Panc1 (cell line): ENCODE measurements around the gene ADK. TPM values are rescaled to one million over a fixed set of nuclear protein-coding genes. Genes with fewer than 3 reads are reported as not detected.

Experiments used
- ATAC-seq: fragments of 200-7000 bp; cut with Tn5 transposase; 2 replicates; pipeline ENCODE4 v1.9.1; 2020; ENCODE audit warnings: mild to moderate bottlenecking, moderate library complexity
- BruUV-seq: library from RNA; stranded (reverse); fragments of 400-500 nt; replicated peaks from 2 replicates; lab custom pipeline; 2021; lab: Mats Ljungman, UMichigan
- CTCF ChIA-PET: fragments of 300-600 bp; sonication (Branson Sonifier 250); formaldehyde crosslinking; loops from one replicate; lab custom pipeline; 2022; ENCODE audit warnings: antibody characterized with exemption; lab: Charles Lee
- POLR2A ChIA-PET: fragments of 300-600 bp; sonication (Branson Sonifier 250); formaldehyde crosslinking; loops from one replicate; lab custom pipeline; 2022; ENCODE audit warnings: antibody characterized with exemption; lab: Charles Lee
- DNase-seq: peaks from one replicate; pipeline ENCODE4 v3.0.0-alpha.2; 2010; ENCODE audit warnings: low read depth, low spot score
- H3K27ac ChIP-seq: 2 replicates; pipeline ENCODE4 v1.5.1; 2011; ENCODE audit warnings: mild to moderate bottlenecking, low read length, inconsistent platforms
- H3K27me3 ChIP-seq: fragments of 200-500 bp; sonication (Bioruptor generic); 2 replicates; pipeline ENCODE4 v1.6.0; 2014; ENCODE audit warnings: low read length, inconsistent platforms; ENCODE audit not compliant: control insufficient read depth, insufficient read depth
- H3K36me3 ChIP-seq: fragments of 200-500 bp; sonication (Bioruptor generic); 2 replicates; pipeline ENCODE4 v1.5.1; 2014; ENCODE audit warnings: inconsistent platforms, mild to moderate bottlenecking, low read length, moderate library complexity; ENCODE audit not compliant: control insufficient read depth, insufficient read depth
- H3K4me1 ChIP-seq: 2 replicates; pipeline ENCODE4 v1.5.1; 2011; ENCODE audit warnings: inconsistent platforms, mild to moderate bottlenecking, low read length, moderate library complexity; ENCODE audit not compliant: control insufficient read depth, insufficient read depth
- H3K4me3 ChIP-seq, 2 experiments: 2 replicates each; pipeline ENCODE4 v1.5.1; 2011 to 2012; ENCODE audit warnings: low read depth in 2 of 2, low read length in 2 of 2, mild to moderate bottlenecking in 2 of 2, inconsistent platforms in 1 of 2, moderate library complexity in 1 of 2
- H3K9me3 ChIP-seq: fragments of 200-500 bp; sonication (Bioruptor generic); 2 replicates; pipeline ENCODE4 v1.5.1; 2014; ENCODE audit warnings: low read depth, mild to moderate bottlenecking, inconsistent platforms, low read length, moderate library complexity; ENCODE audit not compliant: control insufficient read depth, insufficient read depth
- POLR2AphosphoS5 ChIP-seq: IDR thresholded peaks from 2 replicates; pipeline ENCODE4 v1.6.1; 2012; ENCODE audit warnings: mild to moderate bottlenecking, low read depth, low read length, moderate library complexity
- SIN3A ChIP-seq: IDR thresholded peaks from 2 replicates; pipeline ENCODE4 v1.6.1; 2012; ENCODE audit warnings: low read depth, mild to moderate bottlenecking, low read length, moderate library complexity, borderline replicate concordance; ENCODE audit not compliant: insufficient read depth
- TCF7L2 ChIP-seq: IDR thresholded peaks from 2 replicates; pipeline ENCODE4 v1.6.1; 2011; ENCODE audit warnings: mild to moderate bottlenecking, low read depth, low read length, inconsistent platforms
- in situ Hi-C: cut with HindIII; loops from 2 replicates; pipeline ENCODE4 v1.10.0; 2016; ENCODE audit warnings: low sequenced_read_pairs, low pct_unique_long_range_greater_than_20kb
- intact Hi-C: fragments of 100-400 bp; cut with micrococcal nuclease; formaldehyde crosslinking; loops from one replicate; pipeline ENCODE4 v1.10.0; 2022; ENCODE audit not compliant: unreplicated experiment
- total RNA-seq: library from RNA; stranded (reverse); gene quantifications from one replicate; pipeline ENCODE4 v1.2.1, GENCODE V29; 2021; ENCODE audit not compliant: unreplicated experiment
- TF ChIP-seq, protein P1 (sequence below), 2 experiments: IDR thresholded peaks; 2 replicates each; pipeline ENCODE4 v1.6.1; 2011 to 2012; ENCODE audit warnings: low read depth in 2 of 2, control low read depth in 1 of 2, low read length in 1 of 2, mild to moderate bottlenecking in 1 of 2, moderate library complexity in 1 of 2; ENCODE audit not compliant: insufficient read depth in 1 of 2
- TF ChIP-seq, protein P2 (sequence below): fragments of 450-650 bp; IDR thresholded peaks from 2 replicates; pipeline ENCODE4 v1.5.1; 2017; ENCODE audit warnings: mild to moderate bottlenecking

Gene ADK
- total RNA-seq, 1 experiment from 2014 or later = 64.5 TPM

DNA sequence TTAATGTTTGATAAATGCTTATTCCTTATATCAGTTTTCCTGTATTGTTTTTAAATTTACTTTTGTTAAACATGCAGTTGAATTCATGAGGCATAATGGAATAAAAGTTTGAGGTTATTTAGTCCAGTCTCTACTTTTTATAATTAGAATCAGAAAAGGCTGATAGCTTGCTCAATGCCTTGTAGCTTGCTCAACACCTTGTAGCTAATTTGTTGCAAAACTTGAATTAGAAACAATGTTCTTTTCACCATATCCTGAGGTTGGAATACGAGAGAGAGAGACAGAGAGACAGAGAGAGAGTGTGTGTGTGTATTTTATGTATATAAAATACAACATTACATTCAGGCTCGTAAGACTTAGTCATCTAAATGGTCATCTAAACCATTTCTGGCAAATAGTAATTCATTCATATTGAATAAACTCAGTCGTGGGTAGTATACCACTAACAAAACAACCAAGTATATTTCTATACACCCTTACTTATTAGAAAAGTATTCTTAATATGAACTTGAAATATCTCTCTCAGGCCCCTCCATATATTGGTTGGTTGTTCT is 243.5 kb downstream of the ADK start:
- ATAC-seq (no peak), DNase-seq (no peak)
- intact Hi-C loops = no loop called here
- TF ChIP-seq SIN3A = no peak
- TF ChIP-seq TCF7L2 = no peak
- CTCF ChIA-PET = no interaction called here
- Histone ChIP-seq H3K4me3 (no peak overlapping the region), H3K27me3 (no peaks in the 10 kb centered on the region), H3K27ac (no peak overlapping the region), H3K4me1 (no peaks in the 10 kb centered on the region), H3K36me3 (no peaks in the 10 kb centered on the region; the same call in 1 of the 2 replicates), H3K9me3 (no peaks in the 10 kb centered on the region)
- no TSS peak for BruUV-seq
- POLR2A ChIA-PET = no interaction called here
- in situ Hi-C loops = no loop called here

DNA sequence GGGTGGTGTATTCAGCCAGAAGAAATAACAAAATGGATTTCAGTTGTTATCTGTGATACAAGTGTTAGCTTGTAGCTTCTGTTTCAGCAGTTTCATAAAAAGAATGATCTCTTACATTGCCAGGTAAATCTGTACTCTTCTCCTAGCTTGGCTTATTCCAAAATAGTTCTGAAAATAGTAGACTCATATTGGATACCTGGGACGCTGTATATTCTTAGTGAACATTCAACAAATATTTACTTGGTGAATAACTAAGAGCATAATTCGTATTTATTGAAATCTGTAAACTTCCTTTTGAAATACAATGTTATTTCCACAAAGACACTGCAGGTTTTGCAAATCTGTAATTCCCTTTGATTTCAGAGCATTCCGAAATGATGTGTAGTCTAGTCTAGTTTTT is 249.2 kb downstream of the ADK start:
- Histone ChIP-seq H3K27ac (no peak overlapping the region), H3K9me3 (no peaks in the 10 kb centered on the region), H3K36me3 (no peaks in the 10 kb centered on the region; the same call in 1 of the 2 replicates), H3K4me1 (no peaks in the 10 kb centered on the region), H3K27me3 (no peaks in the 10 kb centered on the region), H3K4me3 (no peak overlapping the region)
- POLR2A ChIA-PET = no interaction called here
- CTCF ChIA-PET = no interaction called here
- BruUV-seq = no TSS peak
- in situ Hi-C loops = no loop called here
- TF ChIP-seq, protein P1, sequence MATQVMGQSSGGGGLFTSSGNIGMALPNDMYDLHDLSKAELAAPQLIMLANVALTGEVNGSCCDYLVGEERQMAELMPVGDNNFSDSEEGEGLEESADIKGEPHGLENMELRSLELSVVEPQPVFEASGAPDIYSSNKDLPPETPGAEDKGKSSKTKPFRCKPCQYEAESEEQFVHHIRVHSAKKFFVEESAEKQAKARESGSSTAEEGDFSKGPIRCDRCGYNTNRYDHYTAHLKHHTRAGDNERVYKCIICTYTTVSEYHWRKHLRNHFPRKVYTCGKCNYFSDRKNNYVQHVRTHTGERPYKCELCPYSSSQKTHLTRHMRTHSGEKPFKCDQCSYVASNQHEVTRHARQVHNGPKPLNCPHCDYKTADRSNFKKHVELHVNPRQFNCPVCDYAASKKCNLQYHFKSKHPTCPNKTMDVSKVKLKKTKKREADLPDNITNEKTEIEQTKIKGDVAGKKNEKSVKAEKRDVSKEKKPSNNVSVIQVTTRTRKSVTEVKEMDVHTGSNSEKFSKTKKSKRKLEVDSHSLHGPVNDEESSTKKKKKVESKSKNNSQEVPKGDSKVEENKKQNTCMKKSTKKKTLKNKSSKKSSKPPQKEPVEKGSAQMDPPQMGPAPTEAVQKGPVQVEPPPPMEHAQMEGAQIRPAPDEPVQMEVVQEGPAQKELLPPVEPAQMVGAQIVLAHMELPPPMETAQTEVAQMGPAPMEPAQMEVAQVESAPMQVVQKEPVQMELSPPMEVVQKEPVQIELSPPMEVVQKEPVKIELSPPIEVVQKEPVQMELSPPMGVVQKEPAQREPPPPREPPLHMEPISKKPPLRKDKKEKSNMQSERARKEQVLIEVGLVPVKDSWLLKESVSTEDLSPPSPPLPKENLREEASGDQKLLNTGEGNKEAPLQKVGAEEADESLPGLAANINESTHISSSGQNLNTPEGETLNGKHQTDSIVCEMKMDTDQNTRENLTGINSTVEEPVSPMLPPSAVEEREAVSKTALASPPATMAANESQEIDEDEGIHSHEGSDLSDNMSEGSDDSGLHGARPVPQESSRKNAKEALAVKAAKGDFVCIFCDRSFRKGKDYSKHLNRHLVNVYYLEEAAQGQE (IDR thresholded peaks at IDR 0.05; ENCODE audit: insufficient read depth in 1 of 2, low read depth in 2 of 2, low read length in 1 of 2) = no peak
- TF ChIP-seq SIN3A = no peak
- no peak for TF ChIP-seq TCF7L2
- no peak for TF ChIP-seq POLR2AphosphoS5
- TF ChIP-seq, protein P2, sequence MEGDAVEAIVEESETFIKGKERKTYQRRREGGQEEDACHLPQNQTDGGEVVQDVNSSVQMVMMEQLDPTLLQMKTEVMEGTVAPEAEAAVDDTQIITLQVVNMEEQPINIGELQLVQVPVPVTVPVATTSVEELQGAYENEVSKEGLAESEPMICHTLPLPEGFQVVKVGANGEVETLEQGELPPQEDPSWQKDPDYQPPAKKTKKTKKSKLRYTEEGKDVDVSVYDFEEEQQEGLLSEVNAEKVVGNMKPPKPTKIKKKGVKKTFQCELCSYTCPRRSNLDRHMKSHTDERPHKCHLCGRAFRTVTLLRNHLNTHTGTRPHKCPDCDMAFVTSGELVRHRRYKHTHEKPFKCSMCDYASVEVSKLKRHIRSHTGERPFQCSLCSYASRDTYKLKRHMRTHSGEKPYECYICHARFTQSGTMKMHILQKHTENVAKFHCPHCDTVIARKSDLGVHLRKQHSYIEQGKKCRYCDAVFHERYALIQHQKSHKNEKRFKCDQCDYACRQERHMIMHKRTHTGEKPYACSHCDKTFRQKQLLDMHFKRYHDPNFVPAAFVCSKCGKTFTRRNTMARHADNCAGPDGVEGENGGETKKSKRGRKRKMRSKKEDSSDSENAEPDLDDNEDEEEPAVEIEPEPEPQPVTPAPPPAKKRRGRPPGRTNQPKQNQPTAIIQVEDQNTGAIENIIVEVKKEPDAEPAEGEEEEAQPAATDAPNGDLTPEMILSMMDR = no peak
- intact Hi-C loops = no loop called here
- DNase-seq (no peak), ATAC-seq (no peak)

DNA sequence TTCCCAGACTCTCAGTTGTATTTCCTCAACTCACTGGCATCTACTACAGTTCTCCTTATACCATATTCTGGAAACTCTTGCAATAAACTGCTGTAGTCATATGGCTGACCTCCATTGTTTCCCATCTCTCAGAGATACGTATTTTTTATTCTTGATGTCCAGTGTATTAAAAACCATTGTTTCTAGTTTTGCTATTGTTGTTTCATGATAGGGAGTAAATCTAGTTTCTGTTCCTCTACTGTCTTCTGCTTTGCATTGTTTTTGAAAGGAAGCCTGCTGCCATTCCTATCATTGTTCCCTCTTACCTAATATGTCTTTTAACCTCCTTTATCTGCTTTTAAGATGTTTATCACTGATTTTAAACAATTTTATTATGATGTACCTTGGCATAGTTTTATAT is 255.0 kb downstream of the ADK start:
- intact Hi-C loops (no loop called here), in situ Hi-C loops (no loop called here)
- no peaks in the 10 kb centered on the region for H3K9me3 ChIP-seq
- POLR2A ChIA-PET = no interaction called here
- CTCF ChIA-PET = no interaction called here
- no peak overlapping the region for H3K4me3 ChIP-seq
- TF ChIP-seq POLR2AphosphoS5 (no peak), SIN3A (no peak), TCF7L2 (no peak)
- TF ChIP-seq, protein P1 (IDR thresholded peaks at IDR 0.05; ENCODE audit: insufficient read depth in 1 of 2, low read depth in 2 of 2, low read length in 1 of 2) = no peak
- TF ChIP-seq, protein P2 = no peak
- ATAC-seq (no peak), DNase-seq (no peak)
- H3K36me3 ChIP-seq = no peaks in the 10 kb centered on the region
- no peaks in the 10 kb centered on the region for H3K27me3 ChIP-seq
- no peak overlapping the region for H3K27ac ChIP-seq
- no peaks in the 10 kb centered on the region for H3K4me1 ChIP-seq
- no TSS peak for BruUV-seq
